HCT116 (cell line): ENCODE results near the gene GNG12. TPM values are rescaled to one million over a fixed set of nuclear protein-coding genes. Genes with fewer than 3 reads are reported as not detected.

Experiments used
- ATAC-seq: fragments of 200-7000 bp; cut with Tn5 transposase; 2 replicates; pipeline ENCODE4 v1.9.1; 2020; ENCODE audit warnings: mild to moderate bottlenecking, moderate library complexity
- BruUV-seq: library from RNA; stranded (reverse); fragments of 400-500 nt; replicated peaks from 2 replicates; lab custom pipeline; 2021; lab: Mats Ljungman, UMichigan
- CTCF ChIA-PET: fragments of 300-600 bp; sonication (Branson Sonifier 250); formaldehyde crosslinking; loops from one replicate; lab custom pipeline; 2021; ENCODE audit warnings: antibody characterized with exemption; lab: Charles Lee
- POLR2A ChIA-PET: fragments of 300-600, 350-600 bp; sonication (Branson Sonifier 250); formaldehyde crosslinking; loops from one replicate; lab custom pipeline; 2021; ENCODE audit warnings: antibody characterized with exemption; lab: Charles Lee
- RAD21 ChIA-PET, 2 experiments: fragments of 300-600 bp; sonication (Branson Sonifier 250); formaldehyde crosslinking; loops; one replicate each; lab custom pipeline; 2023; ENCODE audit warnings: low total read pairs in 2 of 2; ENCODE audit not compliant: uncharacterized antibody in 2 of 2, unreplicated experiment in 2 of 2, low non-redundant PET in 1 of 2; lab: Charles Lee
- DNase-seq: peaks from one replicate; pipeline ENCODE4 v3.0.0-alpha.2; 2010; ENCODE audit warnings: low read depth, low spot score
- H2AFZ ChIP-seq: fragments of 200-600 bp; shearing (Covaris generic), sonication (generic); 2 replicates; pipeline ENCODE4 v1.6.1; 2017; ENCODE audit warnings: low read depth, mixed run types, mixed read lengths, antibody characterized with exemption, low read length; ENCODE audit not compliant: poor library complexity, severe bottlenecking
- H3K27ac ChIP-seq: 2 replicates; pipeline ENCODE4 v1.5.1; 2012; ENCODE audit warnings: low read depth, low read length
- H3K27me3 ChIP-seq: fragments of 200-600 bp; sonication (generic); 2 replicates; pipeline ENCODE4 v1.6.1; 2016; ENCODE audit warnings: mixed run types, low read length, mixed read lengths; ENCODE audit not compliant: insufficient read depth
- H3K36me3 ChIP-seq, 2 experiments: fragments of 200-500 bp in 1 of 2; fragments of 200-600 bp in 1 of 2; sonication (Bioruptor generic) in 1 of 2; sonication (generic) in 1 of 2; 2 replicates each; pipeline versions ENCODE4 v1.5.1 to v1.6.1; 2014 to 2016; ENCODE audit warnings: low read length in 2 of 2, inconsistent platforms in 1 of 2, mixed read lengths in 1 of 2, mixed run types in 1 of 2; ENCODE audit not compliant: insufficient read depth in 2 of 2, control insufficient read depth in 1 of 2
- H3K4me1 ChIP-seq, 2 experiments: fragments of 200-600 bp in 1 of 2; sonication (generic) in 1 of 2; 2 replicates each; pipeline versions ENCODE4 v1.5.1 to v1.6.1; 2012 to 2017; ENCODE audit warnings: low read length in 2 of 2, inconsistent platforms in 1 of 2, mild to moderate bottlenecking in 1 of 2, mixed read lengths in 1 of 2, mixed run types in 1 of 2, moderate library complexity in 1 of 2; ENCODE audit not compliant: insufficient read depth in 2 of 2, control insufficient read depth in 1 of 2
- H3K4me2 ChIP-seq: fragments of 200-600 bp; sonication (generic); 2 replicates; pipeline ENCODE4 v1.6.1; 2017; ENCODE audit warnings: mixed run types, low read length, mixed read lengths
- H3K4me3 ChIP-seq, 2 experiments: fragments of 200-600 bp in 1 of 2; sonication (generic) in 1 of 2; replicated peaks in 1 of 2; 2 replicates each; pipeline ENCODE4 v1.5.1; 2011 to 2016; ENCODE audit warnings: low read length in 2 of 2, control low read depth in 1 of 2, low read depth in 1 of 2, mild to moderate bottlenecking in 1 of 2, mixed read lengths in 1 of 2, mixed run types in 1 of 2
- H3K79me2 ChIP-seq: fragments of 200-600 bp; sonication (generic); 2 replicates; pipeline ENCODE4 v1.6.1; 2017; ENCODE audit warnings: mild to moderate bottlenecking, mixed run types, low read length, moderate library complexity, mixed read lengths; ENCODE audit not compliant: insufficient read depth
- H3K9ac ChIP-seq: fragments of 200-600 bp; sonication (generic); 2 replicates; pipeline ENCODE4 v1.6.1; 2016; ENCODE audit warnings: low read length, mixed read lengths
- H3K9me2 ChIP-seq: fragments of 200-600 bp; sonication (generic), shearing (Covaris generic); 2 replicates; pipeline ENCODE4 v1.6.1; 2017; ENCODE audit warnings: mixed run types, mild to moderate bottlenecking, moderate library complexity; ENCODE audit not compliant: insufficient read depth
- H3K9me3 ChIP-seq, 2 experiments: fragments of 200-500 bp in 1 of 2; fragments of 200-600 bp in 1 of 2; sonication (Bioruptor generic) in 1 of 2; sonication (generic) in 1 of 2; 2 replicates each; pipeline ENCODE4 v1.6.1; 2014 to 2017; ENCODE audit warnings: low read length in 2 of 2, mixed read lengths in 2 of 2, inconsistent platforms in 1 of 2, low read depth in 1 of 2, mild to moderate bottlenecking in 1 of 2, mixed run types in 1 of 2, moderate library complexity in 1 of 2; ENCODE audit not compliant: control insufficient read depth in 1 of 2, insufficient read depth in 1 of 2
- H4K20me1 ChIP-seq: fragments of 200-600 bp; sonication (generic), shearing (Covaris generic); 2 replicates; pipeline ENCODE4 v1.6.1; 2017; ENCODE audit warnings: mixed run types, mild to moderate bottlenecking, moderate library complexity; ENCODE audit not compliant: insufficient read depth
- ATF3 ChIP-seq: IDR thresholded peaks from 2 replicates; pipeline ENCODE4 v1.6.1; 2012
- CBX3 ChIP-seq: IDR thresholded peaks from 2 replicates; pipeline ENCODE4 v1.6.1; 2012; ENCODE audit warnings: low read depth
- CEBPB ChIP-seq: IDR thresholded peaks from 2 replicates; pipeline ENCODE4 v1.6.1; 2012; ENCODE audit warnings: low read depth
- CTCF ChIP-seq, 3 experiments: fragments of 200-600 bp in 1 of 3; sonication (generic) in 1 of 3; IDR thresholded peaks in 2 of 3; conservative IDR thresholded peaks in 1 of 3; 2 replicates each; pipeline ENCODE4 v1.5.1; 2012 to 2017; ENCODE audit warnings: low read depth in 2 of 3, low read length in 2 of 3, antibody characterized with exemption in 1 of 3, borderline replicate concordance in 1 of 3, control low read depth in 1 of 3, mild to moderate bottlenecking in 1 of 3, mixed read lengths in 1 of 3, mixed run types in 1 of 3, moderate library complexity in 1 of 3; ENCODE audit not compliant: insufficient read depth in 1 of 3
- ELF1 ChIP-seq: IDR thresholded peaks from 2 replicates; pipeline ENCODE4 v1.6.1; 2012; ENCODE audit warnings: low read depth, borderline replicate concordance
- EZH2 ChIP-seq: fragments of 200-600 bp; sonication (generic); IDR thresholded peaks from 2 replicates; pipeline ENCODE4 v1.6.1; 2017; ENCODE audit warnings: antibody characterized with exemption, mixed run types
- FOSL1 ChIP-seq: IDR thresholded peaks from 2 replicates; pipeline ENCODE4 v1.6.1; 2012; ENCODE audit warnings: low read depth
- JUND ChIP-seq: IDR thresholded peaks from 2 replicates; pipeline ENCODE4 v1.6.1; 2012
- MAX ChIP-seq: IDR thresholded peaks from 2 replicates; pipeline ENCODE4 v1.6.1; 2012
- RAD21 ChIP-seq: IDR thresholded peaks from 2 replicates; pipeline ENCODE4 v1.6.1; 2012; ENCODE audit warnings: low read depth, mild to moderate bottlenecking
- SIN3A ChIP-seq: IDR thresholded peaks from 2 replicates; pipeline ENCODE4 v1.6.1; 2012; ENCODE audit warnings: low read depth
- SP1 ChIP-seq: IDR thresholded peaks from 2 replicates; pipeline ENCODE4 v1.6.1; 2012; ENCODE audit warnings: low read depth
- TCF7L2 ChIP-seq: IDR thresholded peaks from 2 replicates; pipeline ENCODE4 v1.7.0; 2011; ENCODE audit warnings: borderline replicate concordance, inconsistent platforms; ENCODE audit not compliant: insufficient read depth, insufficient read length; ENCODE audit errors: extremely low read depth
- YY1 ChIP-seq: IDR thresholded peaks from 2 replicates; pipeline ENCODE4 v1.6.1; 2011; ENCODE audit warnings: low read length, low read depth, moderate library complexity, mild to moderate bottlenecking; ENCODE audit not compliant: insufficient replicate concordance; ENCODE audit errors: extremely low read depth
- ZBTB33 ChIP-seq: IDR thresholded peaks from 2 replicates; pipeline ENCODE4 v1.6.1; 2011; ENCODE audit warnings: mild to moderate bottlenecking, low read length, moderate library complexity; ENCODE audit not compliant: insufficient replicate concordance; ENCODE audit errors: extremely low read depth
- ZFX ChIP-seq: fragments of 450-650 bp; IDR thresholded peaks from 2 replicates; pipeline ENCODE4 v1.6.1; 2017
- ZNF274 ChIP-seq: fragments of 200-500 bp; sonication (Bioruptor generic); IDR thresholded peaks from 2 replicates; pipeline ENCODE4 v1.6.1; 2014; ENCODE audit warnings: mild to moderate bottlenecking, low read depth, low read length, inconsistent platforms
- intact Hi-C: fragments of 100-400 bp; cut with micrococcal nuclease; formaldehyde crosslinking; loops from 2 replicates; pipeline ENCODE4 v1.10.0; 2022
- total RNA-seq: library from RNA; stranded (reverse); gene quantifications from one replicate; pipeline ENCODE4 v1.2.1, GENCODE V29; 2021; ENCODE audit not compliant: unreplicated experiment

The GNG12 gene
- total RNA-seq, 1 experiment from 2014 or later, result 49.6 TPM

GRCh38 chr1:67768480-67768879 lies 64.8 kb downstream of the GNG12 start (continued):
- TF ChIP-seq SP1 (no peak), CTCF (IDR thresholded peaks at IDR 0.05 in 2 of 3, conservative IDR thresholded peaks at IDR 0.05 in 1 of 3; ENCODE audit: borderline replicate concordance in 1 of 3, insufficient read depth in 1 of 3, low read depth in 2 of 3, low read length in 2 of 3) (no peak), RAD21 (no peak), JUND (no peak), CBX3 (no peak), YY1 (no peak), ELF1 (no peak), SIN3A (no peak)

- POLR2A ChIA-PET, result no interaction called here
- no peaks in the 10 kb centered on the region for H3K9me3 ChIP-seq
- DNase-seq, result no peak
- H3K4me1 ChIP-seq, result no peaks in the 10 kb centered on the region
- H3K9ac ChIP-seq, result no peak overlapping the region
- no peaks in the 10 kb centered on the region for H3K27me3 ChIP-seq
- no peak overlapping the region for H3K4me3 ChIP-seq
- H3K4me2 ChIP-seq, result no peak overlapping the region
- BruUV-seq, result no TSS peak
- no peak for ATAC-seq
- RAD21 ChIA-PET, result interaction anchor here in 1 of 2 experiments (0.7 kb wide), 1 partner anchor 86 kb away, joined by 3 read pairs; no protein-coding TSS in a partner anchor
- H3K27ac ChIP-seq, result no peak overlapping the region
- H3K36me3 ChIP-seq, result no peaks in the 10 kb centered on the region
- H3K9me2 ChIP-seq, result no peaks in the 10 kb centered on the region
- no peaks in the 10 kb centered on the region for H4K20me1 ChIP-seq
- no peaks in the 10 kb centered on the region; the same call in 1 of the 2 replicates for H3K79me2 ChIP-seq
- CTCF ChIA-PET, result interaction anchor here (1.0 to 4.0 kb wide), 13 partner anchors 14 to 554 kb away, joined by 3 to 19 read pairs (median 4); no protein-coding TSS in a partner anchor
- no peak overlapping the region for H2AFZ ChIP-seq
- intact Hi-C loops, result loop anchor here (5.0 kb wide), 2 partner anchors 245 to 345 kb away; no protein-coding TSS in a partner anchor
- TF ChIP-seq YY1 (no peak), SIN3A (no peak), ZNF274 (no peak), CTCF (IDR thresholded peaks at IDR 0.05 in 2 of 3, conservative IDR thresholded peaks at IDR 0.05 in 1 of 3; ENCODE audit: borderline replicate concordance in 1 of 3, insufficient read depth in 1 of 3, low read depth in 2 of 3, low read length in 2 of 3) (no peak), ZFX (no peak), CBX3 (no peak), FOSL1 (no peak), MAX (no peak), ZBTB33 (no peak), ATF3 (no peak), TCF7L2 (no peak), EZH2 (no peak), CEBPB (no peak), RAD21 (no peak)
These were observed 66.0 kb downstream of the GNG12 start for GRCh38 chr1:67767103-67767782.
